ENCODE data around the gene STAB1. TPM values are rescaled to one million over a fixed set of nuclear protein-coding genes. Genes with fewer than 3 reads are reported as not detected.

Gene STAB1
- total RNA-seq, 1 donor from 2014 or later = 0.46 TPM

GRCh38 chr3:52463416-52463815 is 31.7 kb upstream of the STAB1 start:
- no peak for DNase-seq (ENCODE audit: low spot score, unreplicated experiment)
- H3K27ac Mint-ChIP-seq = no peak overlapping the region
- TF ChIP-seq, protein P1, sequence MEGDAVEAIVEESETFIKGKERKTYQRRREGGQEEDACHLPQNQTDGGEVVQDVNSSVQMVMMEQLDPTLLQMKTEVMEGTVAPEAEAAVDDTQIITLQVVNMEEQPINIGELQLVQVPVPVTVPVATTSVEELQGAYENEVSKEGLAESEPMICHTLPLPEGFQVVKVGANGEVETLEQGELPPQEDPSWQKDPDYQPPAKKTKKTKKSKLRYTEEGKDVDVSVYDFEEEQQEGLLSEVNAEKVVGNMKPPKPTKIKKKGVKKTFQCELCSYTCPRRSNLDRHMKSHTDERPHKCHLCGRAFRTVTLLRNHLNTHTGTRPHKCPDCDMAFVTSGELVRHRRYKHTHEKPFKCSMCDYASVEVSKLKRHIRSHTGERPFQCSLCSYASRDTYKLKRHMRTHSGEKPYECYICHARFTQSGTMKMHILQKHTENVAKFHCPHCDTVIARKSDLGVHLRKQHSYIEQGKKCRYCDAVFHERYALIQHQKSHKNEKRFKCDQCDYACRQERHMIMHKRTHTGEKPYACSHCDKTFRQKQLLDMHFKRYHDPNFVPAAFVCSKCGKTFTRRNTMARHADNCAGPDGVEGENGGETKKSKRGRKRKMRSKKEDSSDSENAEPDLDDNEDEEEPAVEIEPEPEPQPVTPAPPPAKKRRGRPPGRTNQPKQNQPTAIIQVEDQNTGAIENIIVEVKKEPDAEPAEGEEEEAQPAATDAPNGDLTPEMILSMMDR (IDR thresholded peaks at IDR 0.05; ENCODE audit: unreplicated experiment) = no peak
- no peaks in the 10 kb centered on the region for H3K27me3 Mint-ChIP-seq
- H3K36me3 Mint-ChIP-seq (ENCODE audit: insufficient read depth) = peaks cover 14% of the 10 kb centered on the region
- H3K4me3 Mint-ChIP-seq (ENCODE audit: low read depth) = no peak overlapping the region
- no peaks in the 10 kb centered on the region for H3K4me1 Mint-ChIP-seq (ENCODE audit: low read depth)
- H3K9me3 Mint-ChIP-seq (ENCODE audit: low read depth) = no peaks in the 10 kb centered on the region

- DNase-seq (ENCODE audit: low spot score, unreplicated experiment) = no peak
- no peaks in the 10 kb centered on the region for H3K9me3 Mint-ChIP-seq (ENCODE audit: low read depth)
- H3K27me3 Mint-ChIP-seq = no peaks in the 10 kb centered on the region
- TF ChIP-seq, protein P1 (IDR thresholded peaks at IDR 0.05; ENCODE audit: unreplicated experiment) = no peak
- H3K4me1 Mint-ChIP-seq (ENCODE audit: low read depth) = peaks cover 1% of the 10 kb centered on the region
- peaks cover 11% of the 10 kb centered on the region for H3K36me3 Mint-ChIP-seq (ENCODE audit: insufficient read depth)
- H3K4me3 Mint-ChIP-seq (ENCODE audit: low read depth) = no peak overlapping the region
- H3K27ac Mint-ChIP-seq = peak overlapping the region; percentile 90
Observed at GRCh38 chr3:52468336-52468735, 26.8 kb upstream of the STAB1 start.

GRCh38 chr3:52469001-52469400 is 26.1 kb upstream of the STAB1 start:
- no peak for DNase-seq (ENCODE audit: low spot score, unreplicated experiment)
- TF ChIP-seq, protein P1 (IDR thresholded peaks at IDR 0.05; ENCODE audit: unreplicated experiment) = no peak
- peaks cover 1% of the 10 kb centered on the region for H3K4me1 Mint-ChIP-seq (ENCODE audit: low read depth)
- H3K9me3 Mint-ChIP-seq (ENCODE audit: low read depth) = no peaks in the 10 kb centered on the region
- no peak overlapping the region for H3K4me3 Mint-ChIP-seq (ENCODE audit: low read depth)
- H3K36me3 Mint-ChIP-seq (ENCODE audit: insufficient read depth) = peaks cover 10% of the 10 kb centered on the region
- H3K27ac Mint-ChIP-seq = peak overlapping the region; percentile 76
- H3K27me3 Mint-ChIP-seq = no peaks in the 10 kb centered on the region

GRCh38 chr3:52470920-52471319 is 24.2 kb upstream of the STAB1 start:
- DNase-seq (ENCODE audit: low spot score, unreplicated experiment) = no peak
- Mint-ChIP-seq H3K27ac (no peak overlapping the region), H3K4me3 (ENCODE audit: low read depth) (no peak overlapping the region), H3K36me3 (ENCODE audit: insufficient read depth) (peaks cover 9% of the 10 kb centered on the region), H3K4me1 (ENCODE audit: low read depth) (peaks cover 1% of the 10 kb centered on the region), H3K27me3 (no peaks in the 10 kb centered on the region), H3K9me3 (ENCODE audit: low read depth) (no peaks in the 10 kb centered on the region)
- TF ChIP-seq, protein P1 (IDR thresholded peaks at IDR 0.05; ENCODE audit: unreplicated experiment) = no peak

- Mint-ChIP-seq H3K36me3 (ENCODE audit: insufficient read depth) (peaks cover 10% of the 10 kb centered on the region), H3K9me3 (ENCODE audit: low read depth) (no peaks in the 10 kb centered on the region)
Observed at GRCh38 chr3:52471371-52472238, 23.5 kb upstream of the STAB1 start.

More at GRCh38 chr3:52471371-52472238, 23.5 kb upstream of the STAB1 start:
- DNase-seq (ENCODE audit: low spot score, unreplicated experiment) = no peak
- Mint-ChIP-seq H3K27me3 (no peaks in the 10 kb centered on the region), H3K4me3 (ENCODE audit: low read depth) (no peak overlapping the region), H3K4me1 (ENCODE audit: low read depth) (peaks cover 1% of the 10 kb centered on the region), H3K27ac (peak overlapping the region; percentile 71)
- TF ChIP-seq, protein P1 (IDR thresholded peaks at IDR 0.05; ENCODE audit: unreplicated experiment) = peak; percentile 58
